GM10266 (cell line): ENCODE measurements around the gene OR11H12.
"Not testable (repeated sequence)": the region's sequence is repeated elsewhere in the genome, so short reads cannot be mapped to it uniquely, and the experiment has no call there.

ENCODE experiments used
- DNase-seq: peaks from one replicate; pipeline ENCODE4 v3.0.0; 2012; ENCODE audit errors: extremely low spot score

OR11H12 gene, protein sequence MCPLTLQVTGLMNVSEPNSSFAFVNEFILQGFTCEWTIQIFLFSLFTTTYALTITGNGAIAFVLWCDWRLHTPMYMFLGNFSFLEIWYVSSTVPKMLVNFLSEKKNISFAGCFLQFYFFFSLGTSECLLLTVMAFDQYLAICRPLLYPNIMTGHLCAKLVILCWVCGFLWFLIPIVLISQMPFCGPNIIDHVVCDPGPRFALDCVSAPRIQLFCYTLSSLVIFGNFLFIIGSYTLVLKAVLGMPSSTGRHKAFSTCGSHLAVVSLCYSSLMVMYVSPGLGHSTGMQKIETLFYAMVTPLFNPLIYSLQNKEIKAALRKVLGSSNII

DNA sequence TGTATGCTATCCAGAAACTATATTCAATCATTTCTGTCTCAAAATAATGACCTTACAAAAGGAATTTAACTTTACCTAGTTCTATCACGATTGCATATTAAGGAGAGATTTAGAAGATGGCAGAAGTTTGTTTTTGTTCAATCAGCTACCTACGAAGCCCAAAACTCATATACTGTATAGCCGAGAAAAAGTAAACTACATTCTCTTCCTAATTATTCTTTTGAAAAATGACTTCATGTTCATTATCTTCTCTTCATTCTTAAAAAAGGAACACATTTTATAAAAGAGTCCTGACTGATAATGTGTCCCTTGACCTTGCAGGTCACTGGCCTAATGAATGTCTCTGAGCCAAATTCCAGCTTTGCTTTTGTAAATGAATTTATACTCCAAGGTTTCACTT lies at the start of gene OR11H12:
Gene OR11H12, plus strand, starts transcription at position 301 of the 400 bp plus-strand sequence. Its CDS starts 0 bp downstream, at position 301.
- not testable (repeated sequence) for DNase-seq

DNA sequence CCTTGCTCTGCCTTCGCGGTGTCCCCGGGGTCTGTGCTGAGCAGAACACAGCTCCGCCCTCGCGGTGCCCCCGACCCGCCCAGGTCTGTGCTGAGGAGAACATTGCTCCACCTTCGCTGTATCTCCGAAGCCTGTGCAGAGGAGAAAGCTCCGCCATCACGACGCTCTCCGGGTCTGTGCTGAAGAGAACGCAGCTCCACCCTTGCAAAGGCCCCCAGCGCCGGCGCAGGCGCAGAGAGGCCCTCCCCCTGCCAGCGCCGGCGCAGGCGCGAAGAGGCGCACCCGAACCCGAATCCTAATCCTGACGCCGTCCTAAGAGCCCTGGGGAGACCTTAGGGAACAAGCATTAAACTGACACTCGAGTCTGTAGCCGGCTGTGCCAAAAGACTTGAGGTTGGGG lies 18.0 kb upstream of the OR11H12 start:
- DNase-seq, result not testable (repeated sequence)

DNA sequence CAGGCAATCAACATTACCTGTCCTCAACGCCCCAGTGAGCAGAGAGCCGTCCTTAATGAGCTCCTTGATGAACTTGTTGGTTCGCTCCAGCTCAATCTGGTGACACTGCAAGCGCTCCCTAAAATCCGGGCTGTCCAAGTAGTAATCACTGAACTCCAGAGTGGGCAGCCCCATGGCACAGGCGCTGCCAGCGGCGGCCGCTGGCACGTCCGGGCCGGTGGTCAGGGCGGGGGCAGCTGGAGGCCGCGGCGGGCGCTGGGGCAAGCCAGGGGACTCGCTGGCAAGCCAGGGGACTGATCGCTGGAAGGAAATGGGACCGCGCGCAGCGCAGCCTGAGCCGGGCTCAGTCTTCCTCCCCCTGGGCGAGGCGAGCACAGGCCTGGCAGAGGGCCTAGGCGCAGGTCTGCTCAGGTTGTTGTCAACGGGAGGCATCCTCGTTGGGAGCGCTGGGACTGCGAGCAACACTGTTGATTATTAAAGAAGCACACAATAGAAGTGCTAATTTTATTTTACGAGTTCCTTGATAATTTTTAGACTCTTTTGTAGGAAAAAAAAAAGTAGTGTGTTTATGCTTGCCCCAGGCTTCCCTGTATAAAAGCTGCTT lies 25.8 kb downstream of the OR11H12 start:
- DNase-seq, result not testable (repeated sequence)

DNA sequence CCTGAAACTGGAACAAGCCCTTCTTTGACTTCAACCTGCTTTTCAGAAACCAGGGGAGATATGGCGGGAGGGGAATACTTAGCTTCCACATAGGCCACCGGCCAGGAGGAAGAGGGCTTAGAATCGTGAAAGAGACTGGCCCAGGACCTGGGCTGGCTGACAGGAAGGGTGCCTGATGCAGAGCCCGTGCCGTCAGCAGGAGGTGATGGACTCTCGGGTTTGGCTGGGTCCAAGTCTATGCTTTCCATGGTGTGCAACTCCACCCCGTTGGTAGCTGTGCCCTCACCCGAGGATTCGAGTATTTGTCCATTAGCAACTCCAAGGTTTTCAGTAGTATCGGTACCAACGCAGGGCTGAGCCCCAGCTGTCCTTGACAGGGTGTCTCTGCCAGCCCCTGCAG lies 35.1 kb downstream of the OR11H12 start:
- DNase-seq, result not testable (repeated sequence)

DNA sequence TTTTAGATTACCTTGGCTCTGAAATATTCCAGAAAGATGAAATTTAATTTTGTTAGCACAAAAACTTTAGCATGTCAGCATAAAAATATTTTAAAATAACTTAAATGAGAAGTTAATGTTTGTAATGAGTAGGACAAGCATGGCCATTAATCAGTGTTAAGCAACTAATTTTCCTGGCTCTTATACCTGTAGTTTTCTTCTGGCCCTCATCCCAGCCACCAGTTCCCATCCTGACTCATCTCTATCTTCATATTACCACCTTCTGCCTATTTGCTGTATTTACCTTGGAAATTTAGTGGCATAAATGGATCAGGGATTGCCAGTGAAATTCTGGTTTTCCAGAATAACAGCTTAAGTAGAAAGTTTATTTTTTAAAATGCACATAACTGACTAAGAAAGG lies 37.1 kb downstream of the OR11H12 start:
- DNase-seq, result not testable (repeated sequence)

DNA sequence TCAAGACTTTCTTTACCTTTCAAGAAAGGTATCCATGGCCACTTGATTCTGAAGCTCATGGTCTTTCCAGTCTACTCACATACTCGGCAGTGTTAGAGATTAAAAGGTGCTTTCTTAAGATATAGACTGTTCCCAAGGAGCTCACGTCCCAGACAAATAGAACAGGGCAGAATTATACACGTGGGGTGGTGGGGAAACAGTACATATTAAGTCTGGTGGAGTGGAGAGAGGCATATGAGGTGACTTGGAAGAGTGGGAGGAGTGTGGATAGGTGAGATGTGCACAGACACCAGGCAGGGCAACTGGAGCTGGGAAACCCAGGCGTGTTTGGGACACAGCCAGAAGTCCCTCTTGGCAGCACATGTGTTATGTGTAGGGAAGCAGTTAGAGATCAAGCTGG lies 37.9 kb downstream of the OR11H12 start:
- DNase-seq, result not testable (repeated sequence)

DNA sequence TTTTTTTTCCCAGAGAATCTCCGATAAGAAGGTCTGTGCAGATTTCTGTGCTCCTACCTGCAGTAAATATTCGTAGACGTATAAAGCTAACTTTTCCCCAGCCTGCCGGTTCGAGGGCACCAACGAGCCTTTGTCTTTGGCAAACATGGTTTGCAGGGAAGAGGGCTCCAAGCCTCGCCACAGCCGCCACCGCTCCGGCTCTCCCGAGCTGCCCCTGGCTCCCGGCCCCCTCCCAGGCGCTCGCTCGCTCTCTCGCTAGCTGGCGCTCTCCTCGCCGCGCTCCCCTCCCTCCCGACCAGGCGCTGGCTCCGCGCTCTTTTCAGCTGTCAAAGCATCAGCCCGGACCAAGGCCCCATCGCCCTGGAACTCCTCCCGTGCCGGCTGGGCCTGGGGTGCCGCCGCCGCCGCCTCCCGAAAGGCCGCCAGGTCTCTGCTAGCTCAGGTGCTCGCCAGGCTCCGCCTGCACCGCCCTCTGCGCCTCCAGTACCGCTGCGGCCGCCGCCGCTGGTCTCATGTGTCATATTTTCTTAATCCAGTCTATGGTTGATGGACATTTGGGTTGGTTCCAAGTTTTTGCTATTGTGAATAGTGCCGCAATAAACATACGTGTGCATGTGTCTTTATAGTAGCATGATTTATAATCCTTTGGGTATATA lies 45.3 kb downstream of the OR11H12 start:
- not testable (repeated sequence) for DNase-seq
